Measurements from ENCODE around the gene TRAF3IP1.

GRCh38 chr2:238308177-238308576 lies 12.1 kb upstream of the TRAF3IP1 start:
- TF ChIP-seq CTCF (IDR thresholded peaks at IDR 0.05) (no peak), POLR2A (IDR thresholded peaks at IDR 0.05) (no peak), EP300 (IDR thresholded peaks at IDR 0.05) (no peak)
